Activated gamma-delta T cell treated with anti-CD3 and anti-CD28 coated beads, Interleukin-2, amount 50 U/mL, for 16 hours (primary cell): ENCODE results near the gene PI4KB.
A peak's percentile ranks its signal among the peaks of the same experiment; 100 is the strongest.

Experiments used
- DNase-seq: peaks from one replicate; pipeline ENCODE4 v3.0.0-alpha.2; 2020; ENCODE audit warnings: low read depth

PI4KB gene

GRCh38 chr1:151311589-151312331, 15.5 kb downstream of the PI4KB start:
- peak; percentile 70 for DNase-seq

DNA sequence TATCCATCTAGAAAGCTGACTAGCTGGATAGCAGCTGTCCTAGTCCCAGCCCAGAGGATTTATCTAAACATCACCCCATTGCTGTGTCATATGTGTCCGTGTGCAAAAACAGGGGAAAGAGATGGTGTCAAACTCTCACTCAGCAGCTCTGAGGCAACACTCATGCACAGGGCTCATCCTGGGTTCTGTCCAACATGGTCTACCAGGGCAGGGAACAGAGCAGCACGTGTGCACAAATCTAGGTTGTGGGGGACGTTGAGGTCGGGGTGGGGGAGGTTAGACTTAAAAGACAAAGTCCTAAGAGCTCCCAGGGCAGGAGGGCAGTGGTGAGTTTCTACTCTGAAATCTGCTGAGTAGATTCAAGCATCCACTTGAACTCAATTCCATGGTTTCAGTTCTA, 16.2 kb downstream of the PI4KB start:
- no peak for DNase-seq

- DNase-seq, result no peak
Observed at GRCh38 chr1:151309811-151310323, 17.3 kb downstream of the PI4KB start.

DNA sequence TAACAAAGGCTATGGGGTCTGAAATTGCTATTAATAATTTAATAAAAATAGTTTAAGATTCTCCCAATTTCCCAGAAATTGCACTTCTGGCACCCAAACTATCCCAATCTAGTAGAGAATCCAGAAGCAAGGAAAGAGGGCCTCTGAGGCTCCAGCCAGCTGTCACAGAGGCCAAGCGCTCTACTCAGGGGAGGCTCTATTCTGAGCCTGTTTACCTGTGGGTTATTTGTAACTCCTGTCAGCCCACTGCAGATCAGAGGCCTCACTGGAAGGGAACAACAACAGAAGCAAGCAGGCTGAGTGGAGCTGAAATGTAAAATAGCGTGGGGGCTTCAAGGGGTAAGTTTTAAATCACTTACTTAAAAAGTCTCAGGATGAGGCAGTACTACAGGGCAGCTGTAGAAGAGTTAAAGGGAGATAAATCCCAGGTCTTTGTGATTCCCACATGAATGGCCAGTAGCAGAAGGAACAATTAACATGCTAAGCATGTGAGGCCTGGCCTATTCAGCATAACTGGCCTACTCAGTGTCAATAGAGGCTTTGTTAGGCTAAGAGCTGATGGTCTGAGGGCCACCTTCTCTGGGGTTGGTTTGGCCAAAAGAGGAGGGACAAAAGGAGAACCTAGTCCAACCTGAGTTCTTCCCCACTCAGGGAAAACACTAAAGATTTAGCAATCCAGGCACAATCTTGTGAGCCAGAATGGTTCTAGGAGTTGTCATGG, 32.3 kb downstream of the PI4KB start:
- DNase-seq, result no peak

DNA sequence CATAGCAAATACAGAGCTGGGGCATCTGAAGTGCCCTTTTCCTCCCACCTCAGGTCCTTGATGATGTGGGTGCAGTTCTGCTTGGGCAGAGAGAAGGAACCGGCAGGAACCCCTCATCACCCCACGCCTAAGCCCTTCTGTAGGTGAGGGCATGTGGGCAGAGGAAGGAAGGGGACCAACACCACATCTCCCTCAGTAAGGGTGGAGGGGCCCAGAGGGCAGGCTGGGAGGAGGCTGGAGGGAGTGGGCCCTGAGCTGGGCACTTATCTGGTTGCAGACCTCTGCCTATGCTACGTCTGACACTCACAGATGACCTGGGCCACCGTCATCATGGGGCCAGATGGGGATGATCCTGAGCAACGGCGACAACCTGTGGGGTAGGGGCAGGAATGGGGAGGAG, 34.1 kb downstream of the PI4KB start:
- no peak for DNase-seq

- DNase-seq, result no peak
Observed at GRCh38 chr1:151292207-151293030, 34.8 kb downstream of the PI4KB start.

DNA sequence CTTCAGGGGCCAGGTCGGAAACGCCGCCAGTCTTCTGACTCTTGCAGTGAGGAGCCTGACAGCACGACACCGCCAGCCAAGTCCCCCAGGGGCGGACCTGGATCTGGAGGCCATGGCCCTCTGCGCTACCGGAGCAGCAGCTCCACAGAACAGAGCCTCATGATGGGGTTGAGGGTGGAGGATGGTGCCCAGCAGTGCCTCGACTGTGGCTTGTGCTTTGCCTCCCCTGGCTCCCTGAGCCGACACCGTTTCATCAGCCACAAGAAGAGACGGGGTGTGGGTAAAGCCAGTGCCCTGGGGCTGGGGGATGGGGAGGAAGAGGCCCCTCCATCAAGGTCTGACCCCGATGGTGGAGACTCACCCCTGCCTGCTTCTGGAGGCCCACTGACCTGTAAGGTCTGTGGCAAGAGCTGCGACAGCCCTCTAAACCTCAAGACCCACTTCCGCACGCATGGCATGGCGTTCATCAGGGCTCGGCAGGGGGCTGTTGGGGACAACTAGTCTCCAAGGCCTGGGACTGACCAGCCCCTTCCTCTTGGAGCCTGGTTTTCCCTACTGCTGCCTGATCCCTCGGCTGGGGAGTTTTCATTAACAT, 36.4 kb downstream of the PI4KB start:
- no peak for DNase-seq

- DNase-seq, result no peak
Observed at GRCh38 chr1:151289991-151290708, 37.1 kb downstream of the PI4KB start.

DNA sequence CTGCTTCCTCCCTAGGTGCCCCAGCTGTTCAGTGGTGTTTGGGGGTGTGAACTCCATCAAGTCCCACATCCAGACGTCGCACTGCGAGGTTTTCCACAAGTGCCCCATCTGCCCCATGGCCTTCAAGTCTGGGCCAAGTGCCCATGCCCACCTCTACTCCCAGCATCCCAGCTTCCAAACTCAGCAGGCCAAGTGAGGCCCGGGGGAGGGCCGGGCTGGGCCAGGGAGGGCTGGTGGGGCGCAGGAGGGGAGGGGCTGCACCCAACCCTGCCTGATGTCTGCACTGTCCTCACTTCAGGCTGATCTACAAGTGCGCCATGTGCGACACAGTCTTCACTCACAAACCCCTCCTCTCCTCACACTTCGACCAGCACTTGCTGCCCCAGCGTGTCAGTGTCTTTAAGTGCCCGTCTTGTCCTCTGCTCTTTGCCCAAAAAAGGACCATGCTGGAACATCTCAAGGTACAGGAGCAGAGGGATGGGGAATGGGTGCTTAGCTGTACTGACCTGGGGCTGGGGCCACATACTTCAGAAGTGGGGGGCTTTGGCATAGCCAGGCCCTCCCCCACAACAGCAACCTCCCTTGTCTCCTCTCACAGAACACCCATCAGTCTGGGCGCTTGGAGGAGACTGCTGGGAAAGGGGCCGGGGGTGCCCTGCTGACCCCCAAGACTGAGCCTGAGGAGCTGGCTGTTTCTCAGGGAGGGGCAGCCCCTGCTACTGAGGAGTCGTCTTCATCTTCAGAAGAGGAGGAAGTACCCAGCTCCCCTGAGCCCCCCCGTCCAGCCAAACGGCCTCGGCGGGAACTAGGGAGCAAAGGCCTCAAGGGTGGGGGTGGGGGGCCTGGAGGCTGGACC, 37.9 kb downstream of the PI4KB start:
- DNase-seq, result no peak

- DNase-seq, result no peak
Observed at GRCh38 chr1:151288502-151288901, 38.7 kb downstream of the PI4KB start.

DNA sequence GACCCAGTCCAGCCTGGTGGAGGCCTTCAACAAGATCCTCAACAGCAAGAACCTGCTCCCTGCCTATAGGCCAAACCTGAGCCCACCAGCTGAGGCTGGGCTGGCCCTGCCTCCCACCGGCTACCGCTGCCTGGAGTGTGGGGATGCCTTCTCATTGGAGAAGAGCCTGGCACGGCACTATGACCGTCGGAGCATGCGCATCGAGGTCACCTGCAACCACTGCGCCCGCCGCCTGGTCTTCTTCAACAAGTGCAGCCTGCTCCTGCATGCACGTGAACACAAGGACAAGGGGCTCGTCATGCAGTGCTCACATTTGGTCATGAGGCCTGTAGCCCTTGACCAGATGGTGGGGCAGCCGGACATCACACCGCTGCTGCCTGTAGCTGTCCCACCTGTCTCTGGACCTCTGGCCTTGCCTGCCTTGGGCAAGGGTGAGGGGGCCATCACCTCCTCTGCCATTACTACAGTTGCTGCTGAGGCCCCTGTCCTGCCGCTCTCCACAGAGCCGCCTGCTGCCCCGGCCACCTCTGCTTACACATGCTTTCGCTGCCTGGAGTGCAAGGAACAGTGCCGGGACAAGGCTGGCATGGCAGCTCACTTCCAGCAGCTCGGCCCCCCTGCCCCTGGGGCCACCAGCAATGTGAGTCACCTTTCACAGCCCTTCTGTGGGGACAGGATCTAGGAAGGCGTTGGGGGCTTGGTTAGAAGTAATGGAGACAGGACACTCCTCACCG, 39.3 kb downstream of the PI4KB start:
- no peak for DNase-seq

- no peak for DNase-seq
Observed at GRCh38 chr1:151287341-151287699, 39.9 kb downstream of the PI4KB start.

DNA sequence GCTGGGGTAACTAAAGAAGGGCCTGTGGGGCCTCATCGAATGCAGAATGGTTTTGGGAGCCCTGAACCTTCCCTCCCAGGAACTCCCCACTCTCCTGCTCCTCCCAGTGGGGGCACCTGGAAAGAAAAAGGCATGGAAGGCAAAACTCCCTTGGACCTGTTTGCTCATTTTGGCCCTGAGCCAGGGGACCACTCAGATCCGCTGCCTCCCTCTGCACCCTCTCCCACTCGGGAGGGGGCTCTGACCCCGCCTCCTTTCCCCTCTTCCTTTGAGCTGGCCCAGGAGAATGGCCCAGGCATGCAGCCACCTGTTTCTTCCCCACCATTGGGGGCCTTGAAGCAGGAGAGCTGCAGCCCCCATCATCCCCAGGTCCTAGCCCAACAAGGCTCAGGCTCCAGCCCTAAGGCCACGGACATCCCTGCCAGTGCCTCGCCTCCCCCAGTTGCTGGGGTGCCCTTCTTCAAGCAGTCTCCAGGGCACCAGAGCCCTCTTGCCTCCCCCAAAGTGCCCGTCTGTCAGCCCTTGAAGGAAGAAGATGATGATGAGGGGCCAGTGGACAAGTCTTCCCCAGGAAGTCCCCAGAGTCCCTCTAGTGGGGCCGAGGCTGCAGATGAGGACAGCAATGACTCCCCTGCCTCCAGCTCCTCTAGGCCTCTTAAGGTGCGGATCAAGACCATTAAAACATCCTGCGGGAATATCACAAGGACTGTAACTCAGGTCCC, 40.4 kb downstream of the PI4KB start:
- no peak for DNase-seq

DNA sequence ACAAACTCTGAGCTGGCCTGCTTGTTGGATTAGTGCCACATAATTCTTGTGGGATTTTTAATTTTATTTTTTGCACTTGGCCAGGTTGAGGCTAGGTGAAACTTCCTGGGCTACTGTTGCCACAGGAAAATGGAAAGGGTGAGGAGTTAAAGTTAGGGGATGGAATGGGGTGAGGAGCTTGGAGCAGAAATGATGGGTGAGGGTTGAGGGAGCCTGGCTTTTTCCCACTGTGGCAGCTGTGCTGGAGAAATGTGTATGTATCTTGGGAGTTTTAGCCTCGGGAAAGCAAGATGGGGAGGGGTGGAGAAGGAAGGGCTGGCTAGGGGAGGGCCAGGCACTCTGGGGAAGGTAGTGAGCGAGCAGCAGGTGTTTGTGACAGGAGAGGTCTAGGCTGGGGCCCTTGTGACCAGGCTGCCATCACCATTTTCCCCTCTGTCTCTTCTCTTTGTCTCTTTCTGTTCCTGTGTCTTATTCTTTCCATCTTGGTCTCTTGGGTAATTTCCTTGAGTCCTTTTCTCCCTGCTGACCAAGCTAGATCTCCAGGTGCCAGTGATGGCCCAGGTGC, 43.1 kb downstream of the PI4KB start:
- no peak for DNase-seq

DNA sequence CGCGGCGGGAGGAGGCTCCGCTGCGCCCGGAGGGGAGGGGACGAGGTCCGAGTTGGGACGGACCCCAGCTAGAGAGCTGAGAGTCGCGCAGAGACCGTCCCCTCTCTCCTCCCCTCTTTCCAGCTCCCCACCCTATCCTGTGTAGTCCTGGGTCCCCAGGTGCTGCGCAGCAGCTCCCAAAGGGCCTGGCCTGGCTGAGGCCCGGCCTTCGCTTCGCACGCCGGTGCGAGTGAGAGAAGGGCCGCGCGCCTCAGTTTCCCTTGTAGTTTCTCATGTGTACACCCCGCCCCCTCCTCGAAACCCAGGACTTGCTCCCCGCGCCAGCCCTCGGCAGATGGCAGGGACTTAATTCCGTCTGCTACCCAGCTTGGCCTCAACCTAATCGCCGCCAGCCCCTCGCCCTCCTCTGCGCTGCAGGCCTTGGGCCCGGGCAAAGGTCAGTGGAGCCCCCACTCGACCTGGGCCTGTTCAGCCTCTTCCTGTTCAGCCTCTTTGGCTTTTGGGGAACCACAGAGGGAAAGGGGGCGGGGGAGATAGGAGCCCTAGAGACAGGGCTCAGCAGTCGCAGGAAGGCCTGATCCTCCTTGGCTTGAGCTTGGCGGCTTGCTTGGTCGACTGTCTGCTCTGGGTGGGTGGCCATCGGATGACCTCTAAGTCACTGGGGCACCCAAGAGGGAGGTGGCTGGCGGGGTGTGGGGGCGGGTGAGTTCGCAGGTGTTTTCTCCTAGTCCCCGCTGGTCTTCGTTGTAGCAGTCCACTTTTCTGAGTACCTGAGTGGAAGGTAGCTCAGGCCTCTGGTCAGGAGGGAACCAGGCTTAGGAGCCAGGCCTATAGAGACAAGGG, 44.1 kb downstream of the PI4KB start:
- DNase-seq, result no peak

DNA sequence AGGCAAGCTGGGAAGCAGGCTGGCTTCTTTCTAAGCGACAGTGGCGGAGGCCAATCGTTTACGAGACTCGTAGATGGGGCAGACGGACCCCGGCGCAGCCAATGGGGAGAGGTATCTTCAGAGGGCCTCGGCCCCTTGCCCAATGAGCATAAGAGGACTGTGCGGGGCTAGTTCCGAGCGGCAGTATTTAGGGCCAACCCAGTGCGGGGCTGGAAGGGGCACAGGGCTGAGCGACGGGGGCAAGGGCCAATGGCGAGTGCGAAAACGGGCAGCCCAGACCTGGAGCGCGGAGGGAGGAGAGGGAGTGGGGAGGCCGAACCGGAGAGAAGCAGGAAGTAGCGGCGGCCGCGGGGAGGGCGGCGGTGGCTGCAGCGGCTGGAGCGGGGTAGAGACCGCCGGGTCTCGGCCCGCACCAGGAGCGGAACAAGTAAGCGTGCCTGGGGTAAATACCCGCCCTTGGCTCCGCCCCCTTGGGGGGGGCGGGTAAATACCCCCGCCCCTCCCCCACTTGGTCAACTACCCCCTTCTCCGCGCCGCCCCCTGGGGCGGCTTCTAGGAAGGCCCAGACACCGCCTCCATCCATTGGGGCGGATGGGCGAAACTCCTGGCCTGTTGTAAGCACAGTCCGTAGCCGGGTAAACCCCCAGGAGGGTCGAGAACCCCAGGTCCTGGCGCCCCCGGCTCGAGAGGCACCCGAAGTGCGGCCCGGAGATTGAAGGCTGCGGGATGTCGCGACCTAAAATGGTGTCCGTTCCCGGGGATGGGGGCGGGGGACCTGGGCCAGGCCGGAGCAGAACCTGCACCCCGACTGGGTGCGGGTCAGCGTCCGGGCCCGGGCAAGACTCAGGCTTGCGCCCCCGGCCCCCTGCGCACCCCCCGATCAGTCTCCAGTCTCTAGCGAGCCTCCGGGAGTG, 45.0 kb downstream of the PI4KB start, which contains the start of gene ZNF687:
ZNF687 (plus strand) TSS at position 331 of the 914 bp plus-strand sequence. CDS start 3,993 bp downstream, outside the sequence.
- DNase-seq, result peak; percentile 98
